HG02571 (cell line): Measurements from ENCODE around the gene TRIP10.
"Not testable (repeated sequence)": the region's sequence is repeated elsewhere in the genome, so short reads cannot be mapped to it uniquely, and the experiment has no call there.

ENCODE experiments used
- ATAC-seq: cut with Tn5 transposase; IDR thresholded peaks from one replicate; pipeline ENCODE4 v1.9.1; 2021; ENCODE audit warnings: mild to moderate bottlenecking, moderate library complexity; ENCODE audit not compliant: unreplicated experiment

TRIP10 gene, protein sequence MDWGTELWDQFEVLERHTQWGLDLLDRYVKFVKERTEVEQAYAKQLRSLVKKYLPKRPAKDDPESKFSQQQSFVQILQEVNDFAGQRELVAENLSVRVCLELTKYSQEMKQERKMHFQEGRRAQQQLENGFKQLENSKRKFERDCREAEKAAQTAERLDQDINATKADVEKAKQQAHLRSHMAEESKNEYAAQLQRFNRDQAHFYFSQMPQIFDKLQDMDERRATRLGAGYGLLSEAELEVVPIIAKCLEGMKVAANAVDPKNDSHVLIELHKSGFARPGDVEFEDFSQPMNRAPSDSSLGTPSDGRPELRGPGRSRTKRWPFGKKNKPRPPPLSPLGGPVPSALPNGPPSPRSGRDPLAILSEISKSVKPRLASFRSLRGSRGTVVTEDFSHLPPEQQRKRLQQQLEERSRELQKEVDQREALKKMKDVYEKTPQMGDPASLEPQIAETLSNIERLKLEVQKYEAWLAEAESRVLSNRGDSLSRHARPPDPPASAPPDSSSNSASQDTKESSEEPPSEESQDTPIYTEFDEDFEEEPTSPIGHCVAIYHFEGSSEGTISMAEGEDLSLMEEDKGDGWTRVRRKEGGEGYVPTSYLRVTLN

DNA sequence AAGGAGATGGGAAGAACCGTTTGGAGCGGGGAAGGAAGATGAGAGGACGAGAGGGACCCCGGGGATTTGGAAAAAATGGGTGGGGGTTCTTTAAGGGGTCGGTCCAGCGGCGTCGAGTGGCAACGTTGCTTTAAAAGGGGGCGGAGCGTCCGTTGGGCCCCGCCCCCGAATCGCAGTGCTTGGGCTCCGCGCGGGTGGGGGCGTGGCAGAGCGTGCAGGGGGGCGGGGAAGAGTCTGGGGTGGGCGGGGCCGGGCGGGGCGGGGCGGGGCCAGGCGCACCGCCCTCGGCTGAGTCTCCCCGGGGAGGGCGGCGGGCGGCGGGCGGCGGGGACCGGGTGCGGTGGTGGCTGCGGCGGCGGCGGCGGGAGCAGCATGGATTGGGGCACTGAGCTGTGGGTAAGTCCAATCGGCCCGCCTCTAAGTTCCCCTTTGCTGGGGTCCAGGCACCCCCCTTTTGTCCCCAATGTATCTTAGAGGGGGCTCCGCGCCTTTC lies at the start of gene TRIP10:
Gene TRIP10 (plus strand): TSS at position 291 of the 493 bp plus-strand sequence. CDS start 82 bp downstream, at position 373.
- no peak for ATAC-seq

DNA sequence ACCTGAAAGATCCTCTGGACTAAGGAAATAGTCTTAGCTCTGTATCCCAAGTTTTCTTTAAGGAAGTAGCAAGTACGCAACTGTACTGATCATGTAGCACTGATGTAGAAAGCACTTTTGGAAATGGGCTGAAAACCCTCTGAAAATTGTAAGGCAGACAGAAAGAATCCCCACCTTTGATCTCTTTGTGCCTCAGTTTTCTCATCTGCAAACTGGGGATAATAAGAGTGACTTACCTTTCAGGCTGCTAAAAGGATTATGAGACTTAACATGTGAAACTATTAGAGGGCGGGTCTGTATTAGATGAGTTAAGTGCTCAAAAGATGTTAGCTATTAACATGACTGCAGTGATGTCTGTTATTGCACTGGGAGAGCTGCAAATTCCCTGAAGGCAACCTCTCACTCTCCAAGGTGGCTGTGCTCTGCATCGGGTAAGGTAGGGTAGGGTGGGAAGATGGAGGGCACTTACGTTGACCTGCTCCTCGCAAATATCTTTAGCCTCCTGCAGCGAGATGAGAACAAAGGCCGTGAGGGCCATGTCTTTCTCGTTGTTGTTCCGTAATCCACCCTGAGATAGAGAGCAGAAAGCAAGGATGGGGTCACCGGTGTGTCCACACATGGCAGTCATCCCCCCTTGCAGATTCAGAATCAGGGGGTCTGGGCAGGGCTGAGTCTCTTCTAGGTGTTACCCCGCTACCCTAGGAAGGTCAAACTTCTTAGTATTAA lies 49.2 kb upstream of the TRIP10 start:
- no peak for ATAC-seq

DNA sequence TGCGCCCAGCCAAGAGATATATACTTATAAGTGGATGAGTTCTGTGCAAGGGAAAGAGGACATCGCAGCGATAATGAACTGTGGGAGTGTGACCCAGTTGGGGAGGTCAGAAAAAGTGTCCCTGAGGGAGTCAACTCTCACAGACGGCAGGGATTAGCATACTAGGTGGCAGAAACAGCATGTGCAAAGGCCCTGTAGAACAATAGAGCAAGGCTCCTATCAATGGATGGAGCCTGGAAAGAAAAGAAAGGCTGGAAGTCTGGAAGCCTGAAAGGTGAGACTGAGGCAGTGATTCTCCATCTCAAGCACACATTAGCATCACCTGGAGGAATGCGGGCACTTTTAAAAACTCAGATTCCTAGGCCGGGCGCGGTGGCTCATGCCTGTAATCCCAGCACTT lies 48.1 kb upstream of the TRIP10 start:
- ATAC-seq, result no peak

DNA sequence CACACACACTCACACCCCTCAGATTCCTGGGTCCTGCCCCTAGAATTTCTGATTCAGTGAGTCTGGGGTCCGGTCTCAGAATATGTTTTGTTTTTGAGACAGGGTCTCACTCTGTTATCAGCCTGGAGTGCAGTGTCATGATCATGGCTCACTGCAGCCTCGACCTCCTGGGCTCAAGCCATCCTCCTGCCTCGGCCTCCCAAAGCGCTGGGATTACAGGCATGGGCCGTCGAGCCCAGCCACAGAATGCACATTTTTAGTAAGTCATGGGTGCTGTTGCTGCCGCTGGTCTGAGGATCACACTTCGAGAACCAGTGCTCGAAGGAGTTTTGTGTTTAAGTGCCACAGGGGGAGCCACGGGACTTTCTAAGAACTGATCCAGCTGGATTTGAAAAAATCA lies 47.5 kb upstream of the TRIP10 start:
- no peak for ATAC-seq

DNA sequence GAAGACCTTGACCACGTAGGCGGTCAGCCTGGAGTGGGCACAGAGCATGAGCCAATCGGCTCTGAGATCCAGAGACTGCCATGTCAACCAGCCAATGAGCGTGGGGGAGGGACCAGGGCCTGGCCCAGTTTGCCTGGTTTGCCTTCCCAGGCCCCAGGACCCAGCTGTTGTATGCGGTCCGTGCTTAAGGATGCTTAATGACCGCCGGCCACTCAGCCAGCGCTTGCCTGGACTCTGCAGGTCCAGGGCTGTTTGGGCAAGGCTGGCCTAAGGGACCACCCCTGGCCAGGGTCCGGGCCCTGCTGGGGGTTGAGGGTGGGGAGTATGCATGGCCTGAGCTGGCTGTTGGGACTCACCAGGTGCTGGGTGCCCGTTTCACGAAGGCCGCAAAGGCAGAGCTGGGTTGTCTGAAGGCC lies 46.4 kb upstream of the TRIP10 start:
- ATAC-seq, result no peak

DNA sequence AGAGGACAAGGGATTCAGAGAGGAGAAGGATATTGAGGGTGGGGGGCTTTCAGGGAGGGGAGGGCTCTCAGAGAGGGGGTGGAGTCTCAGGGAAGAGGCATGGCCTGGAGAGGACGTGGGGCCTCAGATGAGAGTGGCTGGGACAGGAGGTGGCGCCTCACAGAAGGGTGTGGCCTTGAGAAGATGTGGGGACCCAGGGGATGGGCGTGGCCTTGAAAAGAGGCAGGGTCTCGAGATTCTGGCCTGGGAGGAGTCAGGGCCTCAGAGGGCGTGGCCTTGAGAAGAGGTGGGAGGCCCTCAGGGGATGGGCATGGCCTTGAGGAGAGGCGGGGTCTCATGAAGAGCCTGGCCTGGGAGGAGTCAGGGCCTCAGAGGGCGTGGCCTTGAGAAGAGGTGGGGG lies 45.8 kb upstream of the TRIP10 start:
- ATAC-seq, result no peak

DNA sequence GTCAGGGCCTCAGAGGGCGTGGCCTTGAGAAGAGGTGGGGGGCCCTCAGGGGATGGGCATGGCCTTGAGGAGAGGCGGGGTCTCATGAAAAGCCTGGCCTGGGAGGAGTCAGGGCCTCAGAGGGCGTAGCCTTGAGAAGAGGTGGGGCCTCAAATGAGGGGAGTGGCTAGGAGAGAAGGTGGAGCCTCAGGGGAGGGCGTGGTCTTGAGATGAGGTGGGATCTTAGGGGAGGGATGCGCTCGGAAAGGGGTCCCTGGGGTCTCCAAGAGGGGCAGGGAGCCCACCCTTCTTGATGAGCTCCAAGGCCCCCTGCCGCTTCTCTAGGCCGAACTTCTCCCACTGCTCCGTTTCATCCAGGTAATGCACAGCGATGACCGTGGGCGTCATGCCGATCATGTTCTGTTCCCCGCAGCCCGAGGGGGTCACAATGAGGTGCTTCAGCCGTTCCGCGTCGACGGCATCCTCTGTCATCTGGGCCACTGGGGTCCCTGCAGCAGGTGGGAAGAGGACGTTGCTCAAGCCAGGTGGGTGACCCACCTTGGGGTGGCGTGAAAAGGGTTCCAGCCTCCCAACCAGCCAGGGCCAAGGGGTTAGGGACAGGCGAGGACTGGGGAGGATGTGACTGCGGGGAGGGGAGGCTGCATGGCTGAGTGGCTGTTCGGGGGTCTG lies 45.2 kb upstream of the TRIP10 start:
- no peak for ATAC-seq

DNA sequence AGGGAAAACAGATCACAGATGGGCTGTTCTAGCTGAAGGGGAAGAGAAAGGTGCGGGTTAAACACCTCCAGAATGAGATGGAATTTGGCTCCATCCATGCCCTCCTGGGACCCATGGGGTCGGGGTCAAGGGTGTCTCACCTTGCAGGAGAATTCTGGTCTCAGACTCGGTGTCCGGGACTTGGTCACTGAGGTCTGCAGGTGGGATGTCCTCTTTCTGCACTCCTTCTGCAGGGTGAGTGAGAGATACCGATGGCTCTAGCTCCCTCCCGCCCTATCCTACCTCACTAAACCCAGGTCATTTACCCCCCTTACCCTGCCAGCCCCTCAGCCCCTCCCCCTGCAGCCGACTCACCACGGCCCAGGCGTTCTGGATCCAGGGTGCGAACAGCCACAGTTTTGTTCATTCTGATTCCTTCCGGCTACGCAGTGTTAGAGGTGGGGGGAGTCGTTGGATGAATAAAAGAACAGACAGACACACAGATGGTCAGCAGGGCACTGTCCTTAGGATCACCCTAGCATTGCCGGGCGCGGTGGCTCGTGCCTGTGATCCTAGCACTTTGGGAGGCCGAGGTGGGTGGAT lies 43.1 kb upstream of the TRIP10 start:
- ATAC-seq, result no peak

DNA sequence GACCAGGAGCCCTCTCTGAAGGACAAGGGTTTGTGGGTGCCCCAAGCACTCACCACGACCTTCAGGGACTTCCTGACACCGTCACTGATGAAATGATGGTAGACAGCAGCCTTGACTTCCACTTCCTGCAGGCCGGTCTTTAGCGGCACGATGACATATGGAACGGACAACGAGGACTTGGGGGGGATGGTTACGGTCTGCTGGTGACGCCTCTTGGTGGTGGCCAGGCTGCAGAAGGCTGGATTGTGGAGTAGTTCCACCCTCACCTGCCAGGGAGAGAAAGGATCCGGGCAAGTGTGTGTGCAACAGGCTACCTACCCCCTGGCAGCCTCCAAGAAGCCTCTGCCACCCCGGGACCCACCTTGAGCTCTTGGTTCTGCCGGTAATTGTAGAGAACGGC lies 42.2 kb upstream of the TRIP10 start:
- ATAC-seq, result no peak

DNA sequence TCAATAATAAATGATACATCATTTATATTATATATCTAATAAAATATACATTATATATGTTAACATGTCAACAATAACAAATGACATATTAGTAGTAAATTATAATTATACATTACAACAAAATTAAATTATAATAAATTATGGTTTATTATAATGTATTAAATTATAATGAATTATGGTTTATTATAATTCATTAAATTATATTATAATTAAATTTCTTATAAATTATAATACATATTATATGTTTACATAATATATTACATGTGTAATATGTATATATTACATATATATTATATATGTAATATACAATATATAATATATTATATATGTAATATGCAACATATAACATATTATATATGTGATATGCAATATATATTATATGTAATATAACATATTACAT lies 39.5 kb upstream of the TRIP10 start:
- no peak for ATAC-seq

DNA sequence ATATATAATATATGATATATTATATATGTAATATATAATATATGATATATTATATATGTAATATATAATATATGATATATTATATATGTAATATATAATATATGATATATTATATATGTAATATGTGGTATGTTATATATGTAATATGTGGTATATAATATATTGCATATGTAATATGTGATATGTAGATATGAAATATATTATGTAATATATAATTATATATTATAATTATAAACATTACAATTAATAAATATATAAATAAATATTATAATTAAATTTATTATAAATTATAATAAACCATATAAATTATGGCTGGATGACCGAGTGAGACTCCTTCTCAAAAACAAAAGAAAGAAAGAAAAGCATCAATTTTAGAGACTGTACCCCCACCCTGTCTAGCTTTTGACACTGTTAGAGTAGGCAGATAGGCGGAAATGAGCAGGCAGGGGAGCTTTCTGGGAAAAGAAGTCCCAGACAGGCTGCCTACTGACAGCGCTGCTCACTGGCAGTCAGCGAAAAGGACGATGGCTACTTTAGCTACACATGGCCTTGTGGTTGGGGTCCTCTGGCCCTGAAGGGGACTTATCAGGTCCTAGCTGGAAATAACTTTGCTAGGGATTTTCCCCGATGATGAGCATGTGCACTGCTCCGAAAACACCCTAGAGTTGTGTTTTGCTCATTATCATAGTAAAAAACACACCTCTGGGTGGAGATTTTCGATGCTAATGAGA lies 38.7 kb upstream of the TRIP10 start:
- ATAC-seq, result no peak

DNA sequence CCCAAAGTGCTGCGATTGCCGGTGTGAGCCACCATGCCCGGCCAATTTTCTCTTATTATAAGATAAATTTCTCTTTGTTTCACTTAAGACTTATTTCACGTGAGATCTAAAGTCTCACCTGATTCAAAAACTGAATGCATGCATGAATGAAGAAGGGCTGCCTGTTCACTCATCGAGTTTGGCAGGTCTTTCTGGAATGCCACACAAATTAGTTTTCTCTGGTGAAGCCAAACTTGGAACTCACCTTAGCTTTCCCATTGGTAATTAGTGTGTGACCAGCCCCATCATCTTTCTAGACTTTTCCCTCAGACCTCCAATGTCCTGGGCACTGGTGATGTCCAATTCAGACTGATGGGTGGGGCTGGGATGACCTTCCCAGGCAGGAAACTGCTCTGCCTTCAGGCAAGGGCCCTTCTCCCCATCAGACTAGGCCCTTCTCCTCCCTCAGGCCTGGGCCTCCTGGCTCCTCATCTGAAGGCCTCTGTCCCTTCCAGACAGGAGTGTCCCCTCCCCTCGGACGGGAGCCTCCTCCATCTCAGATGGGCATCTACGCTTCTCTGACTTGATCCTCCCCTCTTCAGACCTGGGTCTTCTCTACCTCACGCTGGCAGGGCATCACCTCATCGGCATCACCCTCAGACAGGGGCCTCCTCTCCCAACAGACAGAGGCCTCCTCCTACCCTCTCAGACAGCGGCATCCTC lies 33.4 kb upstream of the TRIP10 start:
- no peak for ATAC-seq

DNA sequence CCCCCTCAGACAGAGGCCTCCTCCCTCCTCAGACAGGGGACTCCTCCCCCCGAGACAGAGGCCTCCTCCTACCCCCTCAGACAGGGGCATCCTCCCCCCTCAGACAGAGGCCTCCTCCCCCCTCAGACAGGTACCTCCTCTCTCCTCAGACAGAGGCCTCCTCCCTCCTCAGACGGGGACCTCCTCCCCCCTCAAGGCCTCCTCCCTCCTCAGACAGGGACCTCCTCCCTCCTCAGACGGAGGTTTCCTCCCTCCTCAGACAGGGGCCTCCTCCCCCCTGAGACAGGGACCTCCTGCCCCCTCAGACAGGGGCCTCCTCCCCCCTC lies 32.9 kb upstream of the TRIP10 start:
- no peak for ATAC-seq

DNA sequence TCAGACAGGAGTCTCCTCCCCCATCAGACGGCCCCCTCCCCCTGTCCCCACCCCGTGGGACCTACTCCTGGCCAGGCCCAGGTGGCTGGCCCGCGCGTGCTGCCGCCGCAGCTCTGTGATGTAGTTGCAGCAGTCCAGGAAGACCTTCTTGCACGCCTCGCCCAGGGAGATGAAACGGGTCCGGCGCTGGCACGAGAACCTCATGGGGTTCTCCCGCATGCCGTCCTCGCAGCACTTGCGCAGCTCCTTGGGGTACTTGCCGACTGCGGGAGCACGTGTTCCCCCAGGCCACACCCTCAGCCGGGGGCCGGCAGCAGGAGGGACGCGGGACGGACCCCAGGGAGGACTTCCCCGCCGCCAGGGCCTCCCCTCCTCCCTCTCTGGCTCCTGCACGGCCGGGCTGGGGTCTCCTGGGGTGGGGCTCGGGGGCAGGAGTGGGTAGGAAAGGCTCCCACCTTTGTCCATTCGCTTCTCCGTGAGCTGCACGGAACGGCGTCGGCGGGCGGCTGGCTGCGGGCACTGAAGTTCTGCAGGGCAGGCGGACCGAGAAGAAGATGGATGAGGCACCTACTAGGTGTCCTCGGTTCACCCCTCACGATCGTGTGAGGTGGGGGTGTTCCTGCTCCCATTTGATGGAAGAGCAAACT lies 32.3 kb upstream of the TRIP10 start:
- ATAC-seq, result no peak

DNA sequence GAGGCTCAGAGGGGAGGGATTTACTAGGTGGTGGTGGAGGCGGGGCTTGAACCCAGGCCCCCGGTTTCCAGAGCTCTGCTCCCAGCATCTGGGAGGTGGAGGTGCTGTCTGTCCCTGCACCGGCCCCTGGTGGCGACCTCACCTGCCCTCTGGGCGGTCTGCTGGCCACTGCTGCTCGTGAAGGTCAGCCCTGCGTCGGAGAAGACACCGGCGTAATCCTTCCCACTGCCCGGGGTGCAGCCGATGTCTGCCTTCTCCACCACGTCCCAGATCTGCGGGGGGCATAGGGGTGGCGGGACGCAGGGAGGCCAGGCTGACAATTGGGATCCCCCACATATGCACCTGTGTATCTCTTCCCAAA lies 31.8 kb upstream of the TRIP10 start:
- ATAC-seq, result no peak

DNA sequence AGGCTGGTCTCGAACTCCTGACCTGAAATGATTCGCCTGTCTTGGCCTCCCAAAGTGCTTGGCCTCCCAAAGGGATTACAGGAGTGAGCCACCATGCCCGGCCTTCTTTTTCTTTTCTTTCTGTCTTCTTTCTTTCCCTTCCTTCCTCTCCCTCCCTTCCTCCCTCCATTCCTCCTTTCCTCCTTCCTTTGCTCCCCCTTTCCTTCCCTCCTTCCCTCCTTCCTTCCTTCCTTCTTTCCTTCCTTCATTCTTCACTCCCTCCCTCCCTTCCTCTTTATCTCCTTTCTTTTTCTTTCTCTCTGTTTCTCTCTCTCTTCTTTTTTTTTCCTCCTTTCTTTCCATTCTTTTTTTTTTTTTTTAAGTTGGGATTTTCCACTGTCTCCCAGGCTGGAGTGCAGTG lies 31.1 kb upstream of the TRIP10 start:
- ATAC-seq, result no peak

DNA sequence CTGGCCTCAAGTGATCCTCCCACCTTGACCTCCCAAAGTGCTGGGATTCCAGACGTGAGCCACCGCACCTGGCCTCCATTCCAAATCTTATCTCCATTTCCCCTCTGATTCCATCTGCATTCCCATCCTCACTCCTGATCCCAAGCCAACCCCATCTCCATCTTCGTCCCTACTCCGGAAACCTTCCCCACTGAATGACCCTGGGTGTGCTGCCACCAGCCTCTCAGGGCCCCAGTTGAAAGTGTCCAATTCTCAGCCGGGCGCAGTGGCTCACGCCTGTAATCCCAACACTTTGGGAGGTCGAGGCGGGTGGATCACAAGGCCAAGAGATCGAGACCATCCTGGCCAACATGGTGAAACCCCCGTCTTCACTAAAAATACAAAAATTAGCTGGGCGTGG lies 30.6 kb upstream of the TRIP10 start:
- not testable (repeated sequence) for ATAC-seq

DNA sequence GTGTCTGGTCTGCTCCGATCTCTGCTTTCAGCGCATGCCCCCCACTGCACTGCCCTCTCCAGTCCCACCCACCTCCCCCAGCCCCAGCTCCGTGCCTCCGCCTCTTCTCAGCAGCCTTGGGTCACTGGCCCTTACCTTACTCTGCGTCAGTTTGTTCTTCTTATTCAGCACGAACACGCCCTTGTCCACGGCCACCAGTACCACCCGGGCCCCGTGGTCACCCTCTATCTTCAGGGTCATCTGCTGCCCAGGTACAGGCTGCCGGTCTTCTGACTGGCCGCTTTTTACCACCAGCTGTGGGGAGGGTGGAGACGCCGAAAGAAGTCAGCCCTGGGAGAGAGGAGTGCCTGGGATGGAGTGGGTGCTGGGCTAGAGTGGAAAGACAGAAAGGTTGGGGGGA lies 29.9 kb upstream of the TRIP10 start:
- no peak for ATAC-seq
